Stimulated activated naive CD4-positive, alpha-beta T cell (primary cell): ENCODE measurements around the gene OR13A1.
"Not testable (repeated sequence)": the region's sequence is repeated elsewhere in the genome, so short reads cannot be mapped to it uniquely, and the experiment has no call there.

Source experiments
- DNase-seq, 6 experiments: peaks; one replicate each; lab custom pipeline; 2025; lab: John Stamatoyannopoulos, UW

Gene OR13A1

GRCh38 chr10:45315508-45315907 lies at the start of gene OR13A1:
OR13A1 (minus strand) TSS chr10:45315608; CDS start chr10:45304422, 11,186 bp downstream.
- DNase-seq, result no peak

GRCh38 chr10:45361983-45362799 lies 46.8 kb upstream of the OR13A1 start:
- DNase-seq, result peak in 1 of 6 experiments; percentile 16

- not testable (repeated sequence) for DNase-seq
These were observed 43.6 kb upstream of the OR13A1 start for GRCh38 chr10:45358961-45359360.

- DNase-seq, result no peak
These were observed 40.1 kb upstream of the OR13A1 start for GRCh38 chr10:45355494-45355893.

- DNase-seq, result no peak
These were observed 38.9 kb upstream of the OR13A1 start for GRCh38 chr10:45354261-45354660.

GRCh38 chr10:45353186-45353585 lies 37.8 kb upstream of the OR13A1 start:
- no peak for DNase-seq

GRCh38 chr10:45348196-45348765 lies 32.9 kb upstream of the OR13A1 start:
- not testable (repeated sequence) for DNase-seq

- DNase-seq, result not testable (repeated sequence)
These were observed 32.1 kb upstream of the OR13A1 start for GRCh38 chr10:45347464-45347863.

- not testable (repeated sequence) for DNase-seq
These were observed 31.4 kb upstream of the OR13A1 start for GRCh38 chr10:45346652-45347335.

GRCh38 chr10:45340420-45340819 lies 25.0 kb upstream of the OR13A1 start:
- DNase-seq, result not testable (repeated sequence)

GRCh38 chr10:45339894-45340293 lies 24.5 kb upstream of the OR13A1 start:
- DNase-seq, result no peak

- not testable (repeated sequence) for DNase-seq
These were observed 16.4 kb upstream of the OR13A1 start for GRCh38 chr10:45331824-45332223.

GRCh38 chr10:45326864-45327263 lies 11.5 kb upstream of the OR13A1 start:
- DNase-seq, result not testable (repeated sequence)

- no peak for DNase-seq
These were observed 9.7 kb upstream of the OR13A1 start for GRCh38 chr10:45325116-45325515.

GRCh38 chr10:45319702-45320101 lies 4.3 kb upstream of the OR13A1 start:
- DNase-seq, result no peak

GRCh38 chr10:45313264-45313873 lies 2.0 kb downstream of the OR13A1 start:
- no peak for DNase-seq

- no peak for DNase-seq
These were observed 6.7 kb downstream of the OR13A1 start for GRCh38 chr10:45308707-45309106.

- DNase-seq, result no peak
These were observed 12.8 kb downstream of the OR13A1 start for GRCh38 chr10:45302573-45302972.

GRCh38 chr10:45298341-45298955 lies 17.0 kb downstream of the OR13A1 start:
- DNase-seq, result not testable (repeated sequence)

GRCh38 chr10:45294681-45295080 lies 20.7 kb downstream of the OR13A1 start:
- no peak for DNase-seq

- no peak for DNase-seq
These were observed 28.4 kb downstream of the OR13A1 start for GRCh38 chr10:45286980-45287379.

GRCh38 chr10:45282061-45282460 lies 33.3 kb downstream of the OR13A1 start:
- no peak for DNase-seq
